GM18873 (cell line): ENCODE data around the gene SMCP.

Experiments
- ATAC-seq: cut with Tn5 transposase; IDR thresholded peaks from one replicate; pipeline ENCODE4 v1.9.1; 2021; ENCODE audit warnings: mild to moderate bottlenecking, moderate library complexity, moderate number of reproducible peaks; ENCODE audit not compliant: unreplicated experiment, low FRiP score

The SMCP gene, protein sequence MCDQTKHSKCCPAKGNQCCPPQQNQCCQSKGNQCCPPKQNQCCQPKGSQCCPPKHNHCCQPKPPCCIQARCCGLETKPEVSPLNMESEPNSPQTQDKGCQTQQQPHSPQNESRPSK

DNA sequence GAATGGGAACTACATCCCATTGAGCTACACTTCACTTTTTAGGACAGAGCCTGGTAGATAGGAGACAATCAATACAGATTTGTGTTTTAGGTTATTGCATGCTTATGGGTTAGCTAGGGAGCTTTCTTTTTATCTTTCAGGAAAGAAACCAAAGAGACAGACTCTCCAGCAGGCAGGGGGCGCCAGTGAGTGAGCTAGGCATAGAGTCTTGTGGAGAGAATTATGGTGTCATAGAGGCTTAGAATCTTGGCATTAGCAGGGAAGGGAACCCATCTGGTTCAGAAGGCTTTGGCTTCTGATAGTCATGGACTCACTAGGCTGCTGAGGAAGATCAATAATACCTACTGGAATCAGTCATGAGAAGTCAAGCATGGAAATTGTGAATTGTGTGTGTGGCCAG, at the start of gene SMCP:
Gene SMCP (plus strand): TSS at position 281 of the 400 bp plus-strand sequence. CDS start 6,101 bp downstream, outside the sequence.
- ATAC-seq = no peak

- ATAC-seq = no peak
Measured at GRCh38 chr1:152836870-152837269, 41.3 kb upstream of the SMCP start.

- no peak for ATAC-seq
Measured at GRCh38 chr1:152842556-152842955, 35.6 kb upstream of the SMCP start, which contains the start of gene LCE6A. Gene LCE6A, plus strand, starts transcription at chr1:152842856. Its CDS starts 665 bp downstream, at chr1:152843521.

- no peak for ATAC-seq
Measured at GRCh38 chr1:152855661-152856060, 22.5 kb upstream of the SMCP start.

DNA sequence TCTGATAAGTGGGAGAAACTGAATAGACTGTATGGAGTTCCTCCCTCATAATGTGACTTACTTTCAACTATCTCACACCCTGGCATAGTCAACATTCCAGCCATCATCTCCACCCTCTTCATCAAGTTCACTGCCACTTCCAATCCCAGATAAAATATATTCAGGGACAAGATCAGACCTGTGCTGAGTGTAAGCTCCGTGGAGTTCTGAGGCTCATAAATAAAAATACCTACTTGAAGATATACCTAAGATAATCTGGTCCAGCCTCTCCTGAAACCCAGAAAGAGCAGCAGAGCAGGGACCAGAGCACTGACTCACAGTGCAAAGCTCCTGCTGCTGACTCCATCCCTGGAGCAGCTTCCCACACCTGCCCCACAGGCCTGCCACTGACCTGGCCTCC, 20.1 kb upstream of the SMCP start:
- ATAC-seq = no peak

DNA sequence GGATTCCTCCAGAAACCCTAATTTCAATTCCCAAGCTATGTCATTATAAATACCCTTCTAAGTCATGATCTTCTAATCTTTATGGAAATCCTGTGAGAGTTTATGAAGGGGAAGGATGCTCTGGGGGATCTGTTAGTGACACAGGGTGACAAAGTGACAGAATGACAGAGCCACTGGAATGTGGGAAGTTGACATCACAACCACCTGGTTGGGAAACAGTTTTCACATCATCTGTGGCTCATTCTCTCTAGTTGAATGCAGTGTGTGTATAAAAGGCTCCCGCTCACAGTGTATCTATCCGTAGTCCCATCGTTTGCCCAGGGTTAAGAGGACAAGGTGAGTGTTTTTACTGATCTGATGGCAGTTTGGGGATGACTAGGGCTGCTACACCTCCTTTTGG, 18.4 kb upstream of the SMCP start, which contains the start of gene LCE7A:
Gene LCE7A (plus strand): TSS at position 301 of the 400 bp plus-strand sequence. CDS start 702 bp downstream, outside the sequence.
- ATAC-seq = no peak

DNA sequence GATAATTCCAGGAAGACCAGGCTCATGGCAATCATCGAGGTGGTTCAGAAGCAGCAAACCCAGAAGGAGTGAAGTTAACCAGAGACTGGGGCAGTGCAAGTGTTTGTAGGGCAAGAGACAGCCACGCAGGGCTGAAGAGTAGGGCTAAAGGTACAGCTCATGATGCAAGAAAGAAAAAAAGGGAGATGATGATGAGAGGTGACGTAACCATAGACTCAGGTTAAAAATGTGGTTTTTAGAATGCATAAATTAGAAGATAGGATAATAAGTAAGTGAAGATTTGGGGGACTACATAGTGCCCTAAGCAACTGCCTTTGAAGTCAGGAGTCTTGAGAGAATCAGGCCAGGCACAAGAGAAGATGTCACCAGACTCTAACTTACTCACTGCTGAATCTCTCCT, 18.0 kb upstream of the SMCP start:
- no peak for ATAC-seq

DNA sequence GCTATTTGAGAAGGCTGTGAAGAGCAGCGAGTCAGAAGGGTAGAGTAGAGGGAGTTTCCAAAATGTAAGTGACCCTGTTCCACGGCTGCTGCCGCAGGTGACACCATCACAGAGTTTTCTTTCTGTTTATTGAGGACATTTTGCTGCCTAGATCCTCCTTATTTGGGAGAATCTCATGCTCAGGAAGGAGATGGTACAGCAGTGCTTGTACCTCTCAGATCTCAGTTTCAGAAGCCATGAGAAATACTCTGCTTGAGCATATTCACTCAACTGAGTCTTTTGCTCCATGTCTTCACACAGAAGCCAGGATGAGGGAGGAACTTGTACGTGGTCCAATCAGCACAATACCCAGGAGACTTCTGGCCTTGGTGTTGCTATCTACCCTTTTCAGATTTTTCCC, 16.7 kb upstream of the SMCP start:
- ATAC-seq = no peak

- ATAC-seq = no peak
Measured at GRCh38 chr1:152864443-152864842, 13.7 kb upstream of the SMCP start.

DNA sequence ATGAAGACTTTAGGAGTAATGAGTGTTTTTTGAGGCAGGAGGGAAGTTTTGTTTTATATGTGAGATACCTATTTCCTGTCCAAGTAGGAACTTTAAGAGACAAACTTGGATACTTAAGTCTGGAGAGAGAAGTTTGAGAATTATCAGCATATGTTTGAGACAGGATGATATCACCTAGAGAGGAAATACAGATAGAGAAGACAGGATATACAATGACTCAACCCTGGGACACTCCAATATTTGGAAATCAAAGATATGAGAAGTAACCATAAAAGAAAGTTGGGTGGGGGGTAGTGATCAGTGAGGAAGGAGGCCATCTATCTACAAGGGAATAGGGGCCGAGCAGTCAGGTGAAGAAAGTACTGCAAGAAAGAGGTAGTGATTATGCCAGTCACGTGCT, 11.8 kb upstream of the SMCP start:
- no peak for ATAC-seq

GRCh38 chr1:152869808-152870419, 8.2 kb upstream of the SMCP start:
- no peak for ATAC-seq

- ATAC-seq = no peak
Measured at GRCh38 chr1:152870831-152871730, 7.0 kb upstream of the SMCP start.

DNA sequence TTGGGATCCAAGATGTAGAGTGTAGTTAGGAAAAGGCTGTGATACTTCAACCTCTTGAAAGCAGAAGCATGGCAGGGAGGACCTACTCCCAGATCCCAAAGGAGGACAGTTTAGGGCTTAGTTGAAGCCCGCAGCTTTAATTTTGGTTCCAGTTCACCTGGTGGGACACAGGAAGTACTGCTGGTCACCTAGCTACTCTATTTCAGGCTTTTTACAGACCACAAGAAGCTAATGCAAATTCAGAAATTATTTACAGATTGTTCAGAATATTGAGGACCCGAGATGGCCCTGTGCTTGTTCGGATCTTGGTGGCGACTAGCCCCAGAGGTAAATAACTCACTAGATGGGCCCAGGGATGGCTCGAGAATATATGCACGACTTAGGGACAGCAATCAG, 6.4 kb upstream of the SMCP start:
- ATAC-seq = no peak

DNA sequence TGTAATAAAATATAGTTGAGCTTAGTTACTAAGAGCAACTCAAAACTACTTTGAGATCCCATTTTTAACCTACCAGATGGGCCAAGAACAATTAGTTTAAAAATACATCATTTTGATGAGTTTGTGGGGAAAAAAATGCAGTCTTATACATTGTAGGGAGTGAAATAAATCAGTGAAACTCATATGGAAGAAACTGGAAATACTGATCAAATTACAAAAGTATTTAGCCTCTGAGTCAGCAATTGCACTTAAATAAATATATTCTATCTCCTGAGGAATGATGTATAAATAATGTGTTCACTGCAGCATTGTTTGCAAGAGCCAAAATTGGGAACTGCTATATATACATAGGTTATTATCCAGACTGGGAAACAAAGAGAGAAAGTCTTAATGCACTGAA, 4.6 kb upstream of the SMCP start:
- no peak for ATAC-seq

GRCh38 chr1:152876827-152877226, 1.3 kb upstream of the SMCP start:
- ATAC-seq = no peak

DNA sequence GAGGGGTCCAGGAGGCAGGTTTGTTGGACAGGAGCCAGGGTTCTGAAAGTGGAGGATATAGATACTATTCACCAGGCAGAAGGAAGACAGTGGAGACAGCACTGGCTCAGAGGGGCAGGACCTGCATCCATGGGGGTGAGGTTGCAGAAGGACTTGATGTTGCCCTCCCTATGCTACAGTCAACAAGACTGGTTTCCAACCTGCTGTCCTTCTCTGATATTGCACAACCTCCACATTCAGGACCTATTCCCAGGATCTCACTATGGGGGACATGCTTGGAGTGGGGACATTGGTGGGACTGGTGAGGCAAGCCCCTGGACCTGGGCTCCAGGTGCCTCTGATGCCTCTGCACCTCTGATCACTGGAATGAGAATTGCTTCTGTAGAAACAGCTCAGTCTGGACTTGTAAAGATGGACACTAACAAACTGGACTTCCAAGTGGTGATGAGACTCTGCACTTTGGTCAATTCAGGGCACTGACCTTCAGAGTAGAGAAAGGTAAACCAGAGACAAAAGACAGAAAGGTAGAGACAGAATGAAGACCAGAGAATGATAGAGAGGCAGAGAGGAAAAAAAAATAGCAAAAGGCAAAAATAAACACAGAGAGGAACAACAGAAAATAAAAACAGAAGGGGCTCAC, 1.6 kb downstream of the SMCP start:
- no peak for ATAC-seq

DNA sequence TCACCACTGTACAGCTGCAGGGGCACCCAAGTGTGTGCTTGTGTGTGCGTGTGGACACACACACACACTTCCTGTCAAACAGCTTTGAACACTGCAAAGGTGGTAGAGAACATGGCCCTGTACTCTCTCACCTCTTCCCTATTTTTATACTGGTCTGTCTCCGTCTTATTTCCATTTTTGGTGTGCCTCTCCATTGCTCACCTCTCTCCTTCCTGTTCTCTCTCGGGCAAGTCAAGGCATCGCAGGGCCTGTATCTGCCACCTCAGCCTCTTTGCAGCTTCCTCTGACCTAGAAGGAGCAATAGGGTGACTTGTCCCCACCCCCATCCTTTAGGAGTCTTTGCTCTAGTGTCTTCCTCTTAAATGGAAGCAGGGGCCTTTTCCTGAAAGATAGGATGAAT, 2.2 kb downstream of the SMCP start:
- ATAC-seq = no peak

DNA sequence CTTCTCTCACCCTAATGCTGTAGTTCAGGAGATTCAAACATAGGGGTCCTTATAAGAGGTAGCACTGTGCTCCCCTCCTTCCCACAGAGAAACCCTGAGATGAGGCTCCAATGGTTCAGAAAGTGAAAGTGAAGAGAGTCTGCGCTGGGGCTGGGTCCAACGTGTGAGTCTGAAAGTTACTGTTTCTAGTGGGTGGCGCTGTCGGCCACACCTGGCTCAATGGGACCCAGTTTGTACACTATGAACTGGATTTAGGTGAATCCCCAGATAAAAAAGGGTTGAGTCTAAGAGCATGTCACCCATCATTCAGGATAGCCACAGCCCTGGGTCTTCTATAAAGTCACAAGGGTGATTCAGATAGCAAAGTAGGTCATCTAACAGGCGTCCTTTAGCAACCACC, 2.8 kb downstream of the SMCP start:
- ATAC-seq = no peak

DNA sequence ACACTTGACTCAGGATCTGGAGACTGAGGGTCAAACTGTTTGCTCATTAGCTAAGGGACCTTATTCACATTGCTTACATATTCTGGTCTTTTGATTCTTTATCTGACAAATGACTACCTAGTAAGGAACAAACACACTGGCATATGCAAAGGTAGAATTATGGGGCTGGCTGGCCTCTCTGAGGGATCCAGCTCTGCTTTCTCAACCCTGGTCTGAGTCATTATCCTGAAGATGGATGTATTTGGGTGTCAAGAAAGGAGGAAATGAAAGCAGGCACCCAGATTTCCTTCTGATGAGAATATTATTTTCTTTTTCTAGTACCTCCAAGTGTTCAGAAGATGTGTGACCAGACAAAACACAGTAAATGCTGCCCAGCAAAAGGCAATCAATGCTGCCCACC, 6.0 kb downstream of the SMCP start:
- no peak for ATAC-seq

GRCh38 chr1:152884506-152884905, 6.4 kb downstream of the SMCP start:
- ATAC-seq = no peak
